Lung (tissue), 12 donors: ENCODE data around the gene HDAC4. TPM values are rescaled to one million over a fixed set of nuclear protein-coding genes. Genes with fewer than 3 reads are reported as not detected.

ENCODE experiments used
- ATAC-seq: fragments of 200-7000 bp; cut with Tn5 transposase; one replicate; pipeline ENCODE4 v1.9.1; 2020; ENCODE audit warnings: moderate number of reproducible peaks; ENCODE audit not compliant: insufficient read depth, low FRiP score
- DNase-seq, 3 donors: peaks; one replicate each; pipeline ENCODE4 v3.0.0-alpha.2; 2013 to 2017
- H3K27ac ChIP-seq, 2 donors: one replicate each; pipeline ENCODE4 v1.5.1; 2013; ENCODE audit warnings: mild to moderate bottlenecking in 2 of 2, moderate library complexity in 2 of 2, control low read depth in 1 of 2, inconsistent platforms in 1 of 2, low read depth in 1 of 2, low read length in 1 of 2
- H3K27me3 ChIP-seq, 3 donors: one replicate each; pipeline ENCODE4 v1.5.1; 2013; ENCODE audit warnings: low read length in 2 of 3; ENCODE audit not compliant: control insufficient read depth in 3 of 3, insufficient read depth in 3 of 3
- H3K36me3 ChIP-seq, 4 donors: one replicate each; pipeline ENCODE4 v1.5.1; 2013; ENCODE audit warnings: low read length in 4 of 4, mild to moderate bottlenecking in 1 of 4, moderate library complexity in 1 of 4; ENCODE audit not compliant: control insufficient read depth in 4 of 4, insufficient read depth in 4 of 4
- H3K4me1 ChIP-seq, 5 donors: one replicate each; pipeline ENCODE4 v1.5.1; 2013; ENCODE audit warnings: low read length in 5 of 5, mild to moderate bottlenecking in 2 of 5, moderate library complexity in 1 of 5; ENCODE audit not compliant: control insufficient read depth in 5 of 5, insufficient read depth in 5 of 5
- H3K4me3 ChIP-seq: one replicate; pipeline ENCODE4 v1.5.1; 2013; ENCODE audit warnings: mild to moderate bottlenecking, control low read depth, moderate library complexity
- H3K9ac ChIP-seq, 2 donors: one replicate each; pipeline ENCODE4 v1.5.1; 2013; ENCODE audit warnings: low read length in 2 of 2, control low read depth in 1 of 2; ENCODE audit not compliant: insufficient read depth in 1 of 2
- H3K9me3 ChIP-seq, 4 donors: one replicate each; pipeline ENCODE4 v1.5.1; 2013; ENCODE audit warnings: low read length in 3 of 4, mild to moderate bottlenecking in 1 of 4, moderate library complexity in 1 of 4; ENCODE audit not compliant: control insufficient read depth in 4 of 4, insufficient read depth in 3 of 4
- WGBS, 2 donors: extraction: QIAGEN DNeasy Blood & Tissue Kit; methylation state at CpG; one replicate each; pipeline ENCODE4 v1.1.7; 2013; 5-methylcytosine and 5-hydroxymethylcytosine counted together
- polyA plus RNA-seq, 2 donors: library from polyadenylated mRNA; stranded (reverse); fragments of 200-250 nt; gene quantifications; one replicate each; pipeline ENCODE4 v1.2.1, GENCODE V29; 2013
- total RNA-seq, 2 donors: library from RNA; depleted of rRNA in 1 of 2; stranded (reverse); fragments of >200 nt in 1 of 2; gene quantifications; one replicate each; pipeline ENCODE4 v1.2.1, GENCODE V29; 2014 to 2021
- TF ChIP-seq, protein P1 (sequence below): IDR thresholded peaks from 2 replicates; pipeline ENCODE4 v1.5.1; 2012; ENCODE audit warnings: mild to moderate bottlenecking; ENCODE audit errors: control extremely low read depth, extremely low read depth
- donor health status: control.
- donor health status: control.
- donor health status: Bipolar disorder and iron deficiency.
- donor health status: healthy.
- donor health status: DM: yes; HTN: yes; CAD: no.

The HDAC4 gene
- total and polyA plus RNA-seq, 4 donors: 6.9 to 47.7 (median 20.7) TPM

DNA sequence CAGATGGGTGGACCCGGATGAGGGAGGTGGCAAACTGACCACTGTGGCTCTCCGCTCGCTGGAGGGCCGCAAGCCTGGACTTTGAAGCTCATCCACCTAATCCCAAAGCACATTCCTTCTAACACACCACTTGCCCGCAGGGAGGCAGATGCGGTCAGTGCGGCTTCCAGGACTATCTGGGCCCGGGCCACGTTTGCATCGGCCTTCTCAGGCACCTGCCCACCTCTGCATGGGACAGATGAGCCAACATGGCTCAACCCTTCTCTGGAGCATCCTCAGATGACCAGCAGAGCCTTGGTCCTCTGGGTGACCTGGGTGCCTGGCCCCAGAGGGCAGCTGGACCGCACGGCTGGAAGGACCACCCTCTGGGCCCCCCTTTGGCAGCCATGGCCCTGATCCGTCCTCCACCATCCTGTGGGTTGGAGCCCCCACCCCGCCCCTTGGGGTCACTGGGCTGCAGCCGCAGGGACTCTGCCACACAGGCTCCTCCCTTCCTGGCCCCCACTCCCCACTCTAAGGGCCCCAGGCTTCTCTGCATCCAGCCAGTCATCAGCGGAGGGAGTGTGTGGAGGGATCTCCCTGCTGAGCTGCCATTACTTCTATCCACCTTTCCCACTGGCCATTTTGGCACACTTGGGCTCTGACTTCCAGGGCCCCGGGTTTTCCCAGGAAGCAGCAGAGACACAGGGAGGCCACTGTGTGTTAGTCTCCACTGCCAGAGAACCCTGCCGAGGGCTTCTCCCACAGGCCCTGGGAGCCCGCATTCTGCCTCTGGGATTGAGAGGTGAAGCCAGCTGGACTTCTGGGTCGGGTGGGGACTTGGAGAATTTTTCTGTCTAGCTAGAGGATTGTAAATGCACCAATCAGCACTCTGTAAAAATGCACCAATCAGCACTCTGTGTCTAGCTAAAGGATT, 12.3 kb downstream of the HDAC4 start:
- WGBS, 2 donors: 95 to 97% methylated on average over 20 of the region's 20 CpGs
- no peaks in the 10 kb centered on the region for H3K27me3 ChIP-seq

GRCh38 chr2:239387811-239388210, 13.0 kb downstream of the HDAC4 start:
- Histone ChIP-seq H3K27me3 (no peaks in the 10 kb centered on the region), H3K27ac (no peak overlapping the region), H3K4me1 (peaks cover 0 to 12% (median 3%) of the 10 kb centered on the region in 5 donors), H3K9me3 (no peaks in the 10 kb centered on the region), H3K4me3 (no peak overlapping the region), H3K9ac (no peak overlapping the region), H3K36me3 (peaks cover 0 to 5% (median 0%) of the 10 kb centered on the region in 4 donors)
- DNase-seq (no peak), ATAC-seq (no peak)
- 96 to 97% methylated on average over 17 of the region's 17 CpGs for WGBS, 2 donors
- TF ChIP-seq, protein P1, sequence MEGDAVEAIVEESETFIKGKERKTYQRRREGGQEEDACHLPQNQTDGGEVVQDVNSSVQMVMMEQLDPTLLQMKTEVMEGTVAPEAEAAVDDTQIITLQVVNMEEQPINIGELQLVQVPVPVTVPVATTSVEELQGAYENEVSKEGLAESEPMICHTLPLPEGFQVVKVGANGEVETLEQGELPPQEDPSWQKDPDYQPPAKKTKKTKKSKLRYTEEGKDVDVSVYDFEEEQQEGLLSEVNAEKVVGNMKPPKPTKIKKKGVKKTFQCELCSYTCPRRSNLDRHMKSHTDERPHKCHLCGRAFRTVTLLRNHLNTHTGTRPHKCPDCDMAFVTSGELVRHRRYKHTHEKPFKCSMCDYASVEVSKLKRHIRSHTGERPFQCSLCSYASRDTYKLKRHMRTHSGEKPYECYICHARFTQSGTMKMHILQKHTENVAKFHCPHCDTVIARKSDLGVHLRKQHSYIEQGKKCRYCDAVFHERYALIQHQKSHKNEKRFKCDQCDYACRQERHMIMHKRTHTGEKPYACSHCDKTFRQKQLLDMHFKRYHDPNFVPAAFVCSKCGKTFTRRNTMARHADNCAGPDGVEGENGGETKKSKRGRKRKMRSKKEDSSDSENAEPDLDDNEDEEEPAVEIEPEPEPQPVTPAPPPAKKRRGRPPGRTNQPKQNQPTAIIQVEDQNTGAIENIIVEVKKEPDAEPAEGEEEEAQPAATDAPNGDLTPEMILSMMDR: no peak

More for the DNA sequence above, 12.3 kb downstream of the HDAC4 start:
- ATAC-seq (no peak), DNase-seq (no peak)
- no peak overlapping the region for H3K9ac ChIP-seq
- no peak overlapping the region for H3K27ac ChIP-seq
- peaks cover 0 to 5% (median 0%) of the 10 kb centered on the region in 4 donors for H3K36me3 ChIP-seq
- H3K4me3 ChIP-seq: no peak overlapping the region
- TF ChIP-seq, protein P1: no peak
- H3K9me3 ChIP-seq: no peaks in the 10 kb centered on the region
- peaks cover 4 to 19% (median 9%) of the 10 kb centered on the region in 5 donors for H3K4me1 ChIP-seq

- ATAC-seq (no peak), DNase-seq (no peak)
- Histone ChIP-seq H3K9ac (no peak overlapping the region), H3K9me3 (no peaks in the 10 kb centered on the region), H3K27ac (no peak overlapping the region), H3K36me3 (peaks cover 0 to 5% (median 0%) of the 10 kb centered on the region in 4 donors), H3K4me3 (no peak overlapping the region), H3K27me3 (no peaks in the 10 kb centered on the region), H3K4me1 (peaks cover 0 to 8% (median 0%) of the 10 kb centered on the region in 5 donors)
- TF ChIP-seq, protein P1: no peak
- WGBS, 2 donors: 91 to 96% methylated on average over 22 of the region's 22 CpGs
Observed at GRCh38 chr2:239386872-239387445, 13.9 kb downstream of the HDAC4 start.
